GM12878 (cell line): Measurements from ENCODE around the gene NOL3. TPM values are rescaled to one million over a fixed set of nuclear protein-coding genes. Genes with fewer than 3 reads are reported as not detected.

Source experiments
- IKZF1 ChIP-seq: fragments of 450-650 bp; conservative IDR thresholded peaks from 2 replicates; pipeline ENCODE4 v1.6.1; 2017; ENCODE audit warnings: antibody characterized with exemption, mild to moderate bottlenecking
- MYC ChIP-seq: IDR thresholded peaks from 2 replicates; pipeline ENCODE4 v1.6.1; 2011; ENCODE audit warnings: mild to moderate bottlenecking, low read length, moderate library complexity, inconsistent platforms; ENCODE audit not compliant: insufficient read depth, insufficient replicate concordance, insufficient read length, severe bottlenecking
- RELB ChIP-seq: fragments of 450-650 bp; IDR thresholded peaks from 2 replicates; pipeline ENCODE4 v1.6.1; 2017; ENCODE audit warnings: low read depth, mild to moderate bottlenecking, moderate library complexity
- polyA plus RNA-seq, 11 experiments: library from polyadenylated mRNA; depleted of rRNA in 4 of 11; unstranded in 6 of 11; stranded (reverse) in 5 of 11; fragments of >200 nt; fragmentation: Nextera tagmentation in 4 of 11; fragmentation: Illumina TruSeq in 1 of 11; extraction: Ambion mirVana in 4 of 11; extraction: Trizol in 1 of 11; gene quantifications; 1 replicate in 1 of 11; 2 replicates in 10 of 11; pipeline versions ENCODE4 v1.2.1 to v1.2.3, GENCODE V29; 2011 to 2016; ENCODE audit warnings: inconsistent platforms in 2 of 11, missing spikeins in 2 of 11, low read depth in 1 of 11
- total RNA-seq, 4 experiments: library from RNA; depleted of rRNA in 3 of 4; stranded (reverse); fragments of >200 nt in 3 of 4; fragmentation: Illumina TruSeq in 1 of 4; extraction: Trizol in 1 of 4; gene quantifications; 2 replicates each; pipeline versions ENCODE4 v1.2.1 to v1.2.3, GENCODE V29; 2013 to 2021
- TF ChIP-seq, protein P1 (sequence below): IDR thresholded peaks from 2 replicates; pipeline ENCODE4 v1.6.1; 2012; ENCODE audit warnings: mild to moderate bottlenecking, low read depth, low read length

NOL3 gene
- total and polyA plus RNA-seq, 10 of the 15 experiments (the other 5 are each of a cell fraction or from before 2014, with no cell fraction given): 0.31 to 18.4 (median 2.7) TPM

DNA sequence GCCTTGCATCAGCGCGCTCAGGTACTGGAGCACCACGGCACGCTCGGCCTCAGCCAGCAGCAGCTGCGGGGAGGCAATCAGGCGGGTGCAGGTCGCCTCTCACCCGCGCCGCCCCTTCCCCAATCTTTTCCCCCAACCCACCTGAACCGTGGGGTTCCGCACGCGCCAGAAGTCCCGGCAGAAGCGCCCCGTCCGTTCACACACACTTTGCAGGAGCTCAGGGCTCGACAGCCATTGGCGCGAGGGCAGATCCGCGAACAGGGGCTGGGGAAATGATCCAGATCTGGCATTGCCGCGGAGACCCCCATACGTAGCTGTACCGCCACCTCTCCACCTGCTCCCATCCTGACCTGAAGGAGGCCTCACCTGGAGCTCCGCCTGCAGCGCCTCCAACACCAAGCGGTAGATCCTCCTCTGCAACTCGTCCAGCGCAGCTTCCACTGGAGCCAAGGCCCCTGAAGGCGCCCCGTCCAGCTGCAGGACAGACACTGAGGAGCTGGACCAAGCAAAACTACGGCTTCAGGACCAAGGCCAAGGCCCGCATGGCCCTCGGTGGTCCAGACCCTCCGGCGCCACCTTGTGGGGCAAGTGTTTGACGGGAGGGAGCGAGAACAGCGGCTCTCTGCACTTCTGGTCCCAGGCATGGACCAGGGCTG, 14.8 kb downstream of the NOL3 start (continued):
- no peak for TF ChIP-seq MYC
- TF ChIP-seq, protein P1, sequence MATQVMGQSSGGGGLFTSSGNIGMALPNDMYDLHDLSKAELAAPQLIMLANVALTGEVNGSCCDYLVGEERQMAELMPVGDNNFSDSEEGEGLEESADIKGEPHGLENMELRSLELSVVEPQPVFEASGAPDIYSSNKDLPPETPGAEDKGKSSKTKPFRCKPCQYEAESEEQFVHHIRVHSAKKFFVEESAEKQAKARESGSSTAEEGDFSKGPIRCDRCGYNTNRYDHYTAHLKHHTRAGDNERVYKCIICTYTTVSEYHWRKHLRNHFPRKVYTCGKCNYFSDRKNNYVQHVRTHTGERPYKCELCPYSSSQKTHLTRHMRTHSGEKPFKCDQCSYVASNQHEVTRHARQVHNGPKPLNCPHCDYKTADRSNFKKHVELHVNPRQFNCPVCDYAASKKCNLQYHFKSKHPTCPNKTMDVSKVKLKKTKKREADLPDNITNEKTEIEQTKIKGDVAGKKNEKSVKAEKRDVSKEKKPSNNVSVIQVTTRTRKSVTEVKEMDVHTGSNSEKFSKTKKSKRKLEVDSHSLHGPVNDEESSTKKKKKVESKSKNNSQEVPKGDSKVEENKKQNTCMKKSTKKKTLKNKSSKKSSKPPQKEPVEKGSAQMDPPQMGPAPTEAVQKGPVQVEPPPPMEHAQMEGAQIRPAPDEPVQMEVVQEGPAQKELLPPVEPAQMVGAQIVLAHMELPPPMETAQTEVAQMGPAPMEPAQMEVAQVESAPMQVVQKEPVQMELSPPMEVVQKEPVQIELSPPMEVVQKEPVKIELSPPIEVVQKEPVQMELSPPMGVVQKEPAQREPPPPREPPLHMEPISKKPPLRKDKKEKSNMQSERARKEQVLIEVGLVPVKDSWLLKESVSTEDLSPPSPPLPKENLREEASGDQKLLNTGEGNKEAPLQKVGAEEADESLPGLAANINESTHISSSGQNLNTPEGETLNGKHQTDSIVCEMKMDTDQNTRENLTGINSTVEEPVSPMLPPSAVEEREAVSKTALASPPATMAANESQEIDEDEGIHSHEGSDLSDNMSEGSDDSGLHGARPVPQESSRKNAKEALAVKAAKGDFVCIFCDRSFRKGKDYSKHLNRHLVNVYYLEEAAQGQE: peak; percentile 99
- TF ChIP-seq IKZF1: 0 out of 2 replicates have a peak, but pooled peaks have one; percentile 29
- no peak for TF ChIP-seq RELB
- TF ChIP-seq, all 136 proteins: peak for 22
